OCI-LY7 (cell line): Measurements from ENCODE around the gene E4F1. TPM values are rescaled to one million over a fixed set of nuclear protein-coding genes. Genes with fewer than 3 reads are reported as not detected.

Experiments
- BruUV-seq: library from RNA; stranded (reverse); fragments of 400-500 nt; replicated peaks from 2 replicates; lab custom pipeline; 2021; lab: Mats Ljungman, UMichigan
- CTCF ChIA-PET: fragments of 300-600 bp; sonication (Branson Sonifier 250); formaldehyde crosslinking; loops from one replicate; lab custom pipeline; 2022; ENCODE audit warnings: antibody characterized with exemption; ENCODE audit not compliant: unreplicated experiment; lab: Charles Lee
- POLR2A ChIA-PET: fragments of 300-600 bp; sonication (Branson Sonifier 250); formaldehyde crosslinking; loops from one replicate; lab custom pipeline; 2022; ENCODE audit warnings: antibody characterized with exemption; lab: Charles Lee
- DNase-seq: peaks from one replicate; pipeline ENCODE4 v3.0.0-alpha.2; 2015; ENCODE audit warnings: low spot score
- H2AFZ ChIP-seq: fragments of 200-600 bp; sonication (generic), shearing (Covaris generic); 2 replicates; pipeline ENCODE4 v1.6.1; 2014; ENCODE audit warnings: mild to moderate bottlenecking, antibody characterized with exemption, low read length, moderate library complexity
- H3K27ac ChIP-seq: fragments of 200-600 bp; sonication (generic); 2 replicates; pipeline ENCODE4 v1.5.1; 2014; ENCODE audit warnings: mixed run types, low read depth, mild to moderate bottlenecking, moderate library complexity, low read length, inconsistent platforms; ENCODE audit not compliant: poor library complexity, severe bottlenecking
- H3K36me3 ChIP-seq: fragments of 200-600 bp; sonication (generic); 2 replicates; pipeline ENCODE4 v1.6.1; 2014; ENCODE audit warnings: mild to moderate bottlenecking, antibody characterized with exemption, low read length, moderate library complexity, mixed read lengths; ENCODE audit not compliant: insufficient read depth
- H3K4me1 ChIP-seq: fragments of 200-600 bp; sonication (generic); 2 replicates; pipeline ENCODE4 v1.5.1; 2014; ENCODE audit warnings: mild to moderate bottlenecking, low read length; ENCODE audit not compliant: insufficient read depth, poor library complexity, severe bottlenecking
- H3K4me2 ChIP-seq: fragments of 200-600 bp; sonication (generic); 2 replicates; pipeline ENCODE4 v1.6.1; 2014; ENCODE audit warnings: mild to moderate bottlenecking, low read length
- H3K4me3 ChIP-seq: fragments of 200-600 bp; sonication (generic); 2 replicates; pipeline ENCODE4 v1.5.1; 2014; ENCODE audit warnings: mild to moderate bottlenecking, low read depth, low read length; ENCODE audit not compliant: poor library complexity, severe bottlenecking
- H3K79me2 ChIP-seq: fragments of 200-600 bp; sonication (generic); 2 replicates; pipeline ENCODE4 v1.6.1; 2016; ENCODE audit warnings: low read depth, mild to moderate bottlenecking, low read length, moderate library complexity, mixed read lengths; ENCODE audit not compliant: insufficient read depth
- H3K9me2 ChIP-seq: fragments of 200-600 bp; sonication (generic); 2 replicates; pipeline ENCODE4 v1.6.1; 2016; ENCODE audit warnings: mild to moderate bottlenecking, low read length, mixed read lengths; ENCODE audit not compliant: insufficient read depth
- H3K9me3 ChIP-seq: fragments of 200-600 bp; sonication (generic); 2 replicates; pipeline ENCODE4 v1.6.1; 2014; ENCODE audit warnings: mild to moderate bottlenecking, mixed run types, low read length, mixed read lengths
- H4K20me1 ChIP-seq: fragments of 200-600 bp; sonication (generic); 2 replicates; pipeline ENCODE4 v1.6.1; 2014; ENCODE audit warnings: mild to moderate bottlenecking, antibody characterized with exemption, low read length, moderate library complexity, mixed read lengths; ENCODE audit not compliant: insufficient read depth
- CTCF ChIP-seq: fragments of 200-600 bp; sonication (generic); conservative IDR thresholded peaks from 2 replicates; pipeline ENCODE4 v1.5.1; 2014; ENCODE audit warnings: mild to moderate bottlenecking, antibody characterized with exemption, low read length, moderate library complexity, mixed read lengths
- EZH2phosphoT487 ChIP-seq: fragments of 200-600 bp; sonication (generic); IDR thresholded peaks from 2 replicates; pipeline ENCODE4 v1.6.1; 2018; ENCODE audit warnings: low read depth, borderline replicate concordance, mild to moderate bottlenecking, mixed run types, antibody characterized with exemption, low read length, moderate library complexity, mixed read lengths
- intact Hi-C: fragments of 100-400 bp; cut with micrococcal nuclease; formaldehyde crosslinking; loops from one replicate; pipeline ENCODE4 v1.10.0; 2022; ENCODE audit not compliant: unreplicated experiment
- total RNA-seq, 2 experiments: library from RNA; depleted of rRNA in 1 of 2; stranded (reverse); fragments of >200 nt in 1 of 2; shearing (Covaris generic) in 1 of 2; gene quantifications; 2 replicates each; pipeline ENCODE4 v1.2.3, GENCODE V29; 2014 to 2022

Gene E4F1
- total RNA-seq, 2 experiments from 2014 or later, result 42.3 to 59.6 TPM

- Histone ChIP-seq H3K27ac (no peak overlapping the region), H4K20me1 (peaks cover 8% of the 10 kb centered on the region), H3K4me3 (no peak overlapping the region), H3K9me3 (no peaks in the 10 kb centered on the region), H3K4me1 (peaks cover 21% of the 10 kb centered on the region), H2AFZ (no peak overlapping the region), H3K36me3 (peaks cover 14% of the 10 kb centered on the region; the same call in 1 of the 2 replicates), H3K79me2 (peaks cover 27% of the 10 kb centered on the region), H3K4me2 (no peak overlapping the region), H3K9me2 (no peaks in the 10 kb centered on the region)
- POLR2A ChIA-PET, result no interaction called here
- CTCF ChIA-PET, result no interaction called here
- no TSS peak for BruUV-seq
- DNase-seq, result no peak
- intact Hi-C loops, result no loop called here
- TF ChIP-seq EZH2phosphoT487, result no peak
- TF ChIP-seq CTCF, result no peak
These were observed 47.4 kb downstream of the E4F1 start for GRCh38 chr16:2270588-2271470.

GRCh38 chr16:2271848-2272461 is 48.6 kb downstream of the E4F1 start:
- H3K9me3 ChIP-seq, result no peaks in the 10 kb centered on the region
- no peak overlapping the region for H2AFZ ChIP-seq
- intact Hi-C loops, result no loop called here
- ChIA-PET POLR2A (no interaction called here), CTCF (no interaction called here)
- H3K79me2 ChIP-seq, result peaks cover 16% of the 10 kb centered on the region
- H3K9me2 ChIP-seq, result no peaks in the 10 kb centered on the region
- H3K36me3 ChIP-seq, result peaks cover 5% of the 10 kb centered on the region; the same call in 1 of the 2 replicates
- no peak overlapping the region for H3K4me3 ChIP-seq
- DNase-seq, result no peak
- no TSS peak for BruUV-seq
- H3K4me2 ChIP-seq, result no peak overlapping the region
- TF ChIP-seq EZH2phosphoT487 (no peak), CTCF (no peak)
- no peaks in the 10 kb centered on the region for H4K20me1 ChIP-seq
- no peak overlapping the region for H3K27ac ChIP-seq
- peaks cover 12% of the 10 kb centered on the region for H3K4me1 ChIP-seq
